IPS-15b (cell line): ENCODE data around the gene GPC6.

Experiments used
- H3K27me3 ChIP-seq: one replicate; pipeline ENCODE4 v1.6.1; 2013; ENCODE audit warnings: low read length; ENCODE audit not compliant: control insufficient read depth, insufficient read depth
- H3K36me3 ChIP-seq: one replicate; pipeline ENCODE4 v1.6.1; 2013; ENCODE audit warnings: low read length; ENCODE audit not compliant: control insufficient read depth, insufficient read depth
- H3K4me1 ChIP-seq: one replicate; pipeline ENCODE4 v1.6.1; 2013; ENCODE audit warnings: mild to moderate bottlenecking, low read length; ENCODE audit not compliant: control insufficient read depth, insufficient read depth
- H3K4me3 ChIP-seq: one replicate; pipeline ENCODE4 v1.5.1; 2013; ENCODE audit warnings: low read depth, low read length
- H3K9ac ChIP-seq: one replicate; pipeline ENCODE4 v1.6.1; 2013; ENCODE audit warnings: low read depth, mild to moderate bottlenecking, low read length
- H3K9me3 ChIP-seq: one replicate; pipeline ENCODE4 v1.6.1; 2013; ENCODE audit warnings: mild to moderate bottlenecking, low read length; ENCODE audit not compliant: control insufficient read depth, insufficient read depth

GPC6 gene

GRCh38 chr13:94371855-94372254, 1145.2 kb downstream of the GPC6 start:
- H3K9ac ChIP-seq, result no peak overlapping the region
- no peaks in the 10 kb centered on the region for H3K4me1 ChIP-seq
- H3K36me3 ChIP-seq, result no peaks in the 10 kb centered on the region
- H3K27me3 ChIP-seq, result no peaks in the 10 kb centered on the region
- H3K4me3 ChIP-seq, result no peak overlapping the region
- H3K9me3 ChIP-seq, result no peaks in the 10 kb centered on the region

GRCh38 chr13:94382517-94382916, 1155.9 kb downstream of the GPC6 start:
- H3K27me3 ChIP-seq, result no peaks in the 10 kb centered on the region
- no peak overlapping the region for H3K4me3 ChIP-seq
- H3K9ac ChIP-seq, result no peak overlapping the region
- H3K4me1 ChIP-seq, result no peaks in the 10 kb centered on the region
- no peaks in the 10 kb centered on the region for H3K9me3 ChIP-seq
- H3K36me3 ChIP-seq, result no peaks in the 10 kb centered on the region

GRCh38 chr13:94382960-94383359, 1156.4 kb downstream of the GPC6 start:
- Histone ChIP-seq H3K27me3 (no peaks in the 10 kb centered on the region), H3K9me3 (no peaks in the 10 kb centered on the region), H3K4me1 (no peaks in the 10 kb centered on the region), H3K4me3 (no peak overlapping the region), H3K36me3 (no peaks in the 10 kb centered on the region), H3K9ac (no peak overlapping the region)

- Histone ChIP-seq H3K9ac (no peak overlapping the region), H3K36me3 (no peaks in the 10 kb centered on the region), H3K9me3 (no peaks in the 10 kb centered on the region), H3K27me3 (no peaks in the 10 kb centered on the region), H3K4me3 (no peak overlapping the region), H3K4me1 (no peaks in the 10 kb centered on the region)
Observed at GRCh38 chr13:94384231-94384905, 1157.8 kb downstream of the GPC6 start.

- H3K9me3 ChIP-seq, result no peaks in the 10 kb centered on the region
- no peaks in the 10 kb centered on the region for H3K4me1 ChIP-seq
- no peak overlapping the region for H3K4me3 ChIP-seq
- H3K9ac ChIP-seq, result no peak overlapping the region
- no peaks in the 10 kb centered on the region for H3K36me3 ChIP-seq
- H3K27me3 ChIP-seq, result no peaks in the 10 kb centered on the region
Observed at GRCh38 chr13:94387047-94387446, 1160.4 kb downstream of the GPC6 start.

GRCh38 chr13:94389604-94390351, 1163.2 kb downstream of the GPC6 start:
- Histone ChIP-seq H3K36me3 (no peaks in the 10 kb centered on the region), H3K9me3 (no peaks in the 10 kb centered on the region), H3K27me3 (no peaks in the 10 kb centered on the region), H3K4me3 (no peak overlapping the region), H3K4me1 (no peaks in the 10 kb centered on the region), H3K9ac (no peak overlapping the region)

GRCh38 chr13:94390881-94391280, 1164.3 kb downstream of the GPC6 start:
- Histone ChIP-seq H3K4me1 (no peaks in the 10 kb centered on the region), H3K27me3 (no peaks in the 10 kb centered on the region), H3K9ac (no peak overlapping the region), H3K4me3 (no peak overlapping the region), H3K9me3 (no peaks in the 10 kb centered on the region), H3K36me3 (no peaks in the 10 kb centered on the region)

- no peaks in the 10 kb centered on the region for H3K36me3 ChIP-seq
- no peaks in the 10 kb centered on the region for H3K9me3 ChIP-seq
- H3K4me1 ChIP-seq, result no peaks in the 10 kb centered on the region
- no peak overlapping the region for H3K4me3 ChIP-seq
- no peak overlapping the region for H3K9ac ChIP-seq
- no peaks in the 10 kb centered on the region for H3K27me3 ChIP-seq
Observed at GRCh38 chr13:94394723-94395122, 1168.1 kb downstream of the GPC6 start.

GRCh38 chr13:94395860-94396259, 1169.3 kb downstream of the GPC6 start:
- no peak overlapping the region for H3K9ac ChIP-seq
- no peaks in the 10 kb centered on the region for H3K4me1 ChIP-seq
- H3K36me3 ChIP-seq, result no peaks in the 10 kb centered on the region
- no peaks in the 10 kb centered on the region for H3K9me3 ChIP-seq
- no peaks in the 10 kb centered on the region for H3K27me3 ChIP-seq
- no peak overlapping the region for H3K4me3 ChIP-seq

- H3K27me3 ChIP-seq, result no peaks in the 10 kb centered on the region
- H3K4me3 ChIP-seq, result no peak overlapping the region
- H3K9me3 ChIP-seq, result no peaks in the 10 kb centered on the region
- H3K9ac ChIP-seq, result no peak overlapping the region
- H3K36me3 ChIP-seq, result no peaks in the 10 kb centered on the region
- H3K4me1 ChIP-seq, result no peaks in the 10 kb centered on the region
Observed at GRCh38 chr13:94399812-94400211, 1173.2 kb downstream of the GPC6 start.

GRCh38 chr13:94400874-94401273, 1174.3 kb downstream of the GPC6 start:
- no peak overlapping the region for H3K4me3 ChIP-seq
- H3K9me3 ChIP-seq, result no peaks in the 10 kb centered on the region
- no peak overlapping the region for H3K9ac ChIP-seq
- H3K4me1 ChIP-seq, result no peaks in the 10 kb centered on the region
- no peaks in the 10 kb centered on the region for H3K36me3 ChIP-seq
- no peaks in the 10 kb centered on the region for H3K27me3 ChIP-seq

- H3K36me3 ChIP-seq, result no peaks in the 10 kb centered on the region
- no peaks in the 10 kb centered on the region for H3K27me3 ChIP-seq
- H3K4me1 ChIP-seq, result no peaks in the 10 kb centered on the region
- no peaks in the 10 kb centered on the region for H3K9me3 ChIP-seq
- H3K4me3 ChIP-seq, result no peak overlapping the region
- no peak overlapping the region for H3K9ac ChIP-seq
Observed at GRCh38 chr13:94408314-94409036, 1181.9 kb downstream of the GPC6 start.
